ENCODE results near the gene UBE2J2. TPM values are rescaled to one million over a fixed set of nuclear protein-coding genes. Genes with fewer than 3 reads are reported as not detected.

The UBE2J2 gene
- total and polyA plus RNA-seq, 2 of the 13 experiments (the other 11 are each of a cell fraction or from before 2014, with no cell fraction given) = 25.4 to 29.4 TPM

GRCh38 chr1:1287288-1288110 is 13.8 kb upstream of the UBE2J2 start (continued):
- TF ChIP-seq, protein P1, sequence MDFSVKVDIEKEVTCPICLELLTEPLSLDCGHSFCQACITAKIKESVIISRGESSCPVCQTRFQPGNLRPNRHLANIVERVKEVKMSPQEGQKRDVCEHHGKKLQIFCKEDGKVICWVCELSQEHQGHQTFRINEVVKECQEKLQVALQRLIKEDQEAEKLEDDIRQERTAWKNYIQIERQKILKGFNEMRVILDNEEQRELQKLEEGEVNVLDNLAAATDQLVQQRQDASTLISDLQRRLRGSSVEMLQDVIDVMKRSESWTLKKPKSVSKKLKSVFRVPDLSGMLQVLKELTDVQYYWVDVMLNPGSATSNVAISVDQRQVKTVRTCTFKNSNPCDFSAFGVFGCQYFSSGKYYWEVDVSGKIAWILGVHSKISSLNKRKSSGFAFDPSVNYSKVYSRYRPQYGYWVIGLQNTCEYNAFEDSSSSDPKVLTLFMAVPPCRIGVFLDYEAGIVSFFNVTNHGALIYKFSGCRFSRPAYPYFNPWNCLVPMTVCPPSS (IDR thresholded peaks at IDR 0.05) = no peak
- TF ChIP-seq, protein P2, sequence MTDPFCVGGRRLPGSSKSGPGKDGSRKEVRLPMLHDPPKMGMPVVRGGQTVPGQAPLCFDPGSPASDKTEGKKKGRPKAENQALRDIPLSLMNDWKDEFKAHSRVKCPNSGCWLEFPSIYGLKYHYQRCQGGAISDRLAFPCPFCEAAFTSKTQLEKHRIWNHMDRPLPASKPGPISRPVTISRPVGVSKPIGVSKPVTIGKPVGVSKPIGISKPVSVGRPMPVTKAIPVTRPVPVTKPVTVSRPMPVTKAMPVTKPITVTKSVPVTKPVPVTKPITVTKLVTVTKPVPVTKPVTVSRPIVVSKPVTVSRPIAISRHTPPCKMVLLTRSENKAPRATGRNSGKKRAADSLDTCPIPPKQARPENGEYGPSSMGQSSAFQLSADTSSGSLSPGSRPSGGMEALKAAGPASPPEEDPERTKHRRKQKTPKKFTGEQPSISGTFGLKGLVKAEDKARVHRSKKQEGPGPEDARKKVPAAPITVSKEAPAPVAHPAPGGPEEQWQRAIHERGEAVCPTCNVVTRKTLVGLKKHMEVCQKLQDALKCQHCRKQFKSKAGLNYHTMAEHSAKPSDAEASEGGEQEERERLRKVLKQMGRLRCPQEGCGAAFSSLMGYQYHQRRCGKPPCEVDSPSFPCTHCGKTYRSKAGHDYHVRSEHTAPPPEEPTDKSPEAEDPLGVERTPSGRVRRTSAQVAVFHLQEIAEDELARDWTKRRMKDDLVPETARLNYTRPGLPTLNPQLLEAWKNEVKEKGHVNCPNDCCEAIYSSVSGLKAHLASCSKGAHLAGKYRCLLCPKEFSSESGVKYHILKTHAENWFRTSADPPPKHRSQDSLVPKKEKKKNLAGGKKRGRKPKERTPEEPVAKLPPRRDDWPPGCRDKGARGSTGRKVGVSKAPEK (CRISPR knock-in tag; IDR thresholded peaks at IDR 0.05; ENCODE audit: borderline replicate concordance) = no peak
- TF ChIP-seq CREBL2 (CRISPR knock-in tag; IDR thresholded peaks at IDR 0.05; ENCODE audit: borderline replicate concordance) (no peak), IRX3 (CRISPR knock-in tag; IDR thresholded peaks at IDR 0.05; ENCODE audit: borderline replicate concordance, low read depth) (no peak), MIER3 (CRISPR knock-in tag; IDR thresholded peaks at IDR 0.05; ENCODE audit: borderline replicate concordance) (no peak), CREM (IDR thresholded peaks at IDR 0.05) (no peak), CREM (CRISPR knock-in tag; IDR thresholded peaks at IDR 0.05) (no peak), FUBP1 (CRISPR knock-in tag; IDR thresholded peaks at IDR 0.05; ENCODE audit: borderline replicate concordance) (no peak), ZNF609 (CRISPR knock-in tag; IDR thresholded peaks at IDR 0.05; ENCODE audit: borderline replicate concordance) (peak; percentile 46; the same call in 1 of the 2 replicates), MAZ (IDR thresholded peaks at IDR 0.05; ENCODE audit: borderline replicate concordance, low read depth, low read length) (no peak), MAZ (CRISPR knock-in tag; IDR thresholded peaks at IDR 0.05; ENCODE audit: low read depth) (no peak), MIER2 (CRISPR knock-in tag; IDR thresholded peaks at IDR 0.05) (no peak), ARHGAP35 (CRISPR knock-in tag; IDR thresholded peaks at IDR 0.05; ENCODE audit: borderline replicate concordance) (no peak), SMYD3 (CRISPR knock-in tag; IDR thresholded peaks at IDR 0.05) (no peak), NFYC (CRISPR knock-in tag; IDR thresholded peaks at IDR 0.05) (no peak), ZNF747 (CRISPR knock-in tag; IDR thresholded peaks at IDR 0.05; ENCODE audit: borderline replicate concordance) (no peak), FLYWCH1 (CRISPR knock-in tag; IDR thresholded peaks at IDR 0.05) (no peak), ZNF207 (IDR thresholded peaks at IDR 0.05; ENCODE audit: borderline replicate concordance) (no peak)

Data from HepG2 (cell line).